Measurements from ENCODE around the gene LTBP3. TPM values are rescaled to one million over a fixed set of nuclear protein-coding genes. Genes with fewer than 3 reads are reported as not detected.
A peak's percentile ranks its signal among the peaks of the same experiment; 100 is the strongest.

LTBP3 gene
- total and polyA plus RNA-seq, 9 of the 15 experiments (the other 6 are each of a cell fraction or from before 2014, with no cell fraction given), result 0.06 to 20.5 (median 4.8) TPM

GRCh38 chr11:65500387-65501185 is 57.6 kb downstream of the LTBP3 start (continued):
- TF ChIP-seq, protein P1, sequence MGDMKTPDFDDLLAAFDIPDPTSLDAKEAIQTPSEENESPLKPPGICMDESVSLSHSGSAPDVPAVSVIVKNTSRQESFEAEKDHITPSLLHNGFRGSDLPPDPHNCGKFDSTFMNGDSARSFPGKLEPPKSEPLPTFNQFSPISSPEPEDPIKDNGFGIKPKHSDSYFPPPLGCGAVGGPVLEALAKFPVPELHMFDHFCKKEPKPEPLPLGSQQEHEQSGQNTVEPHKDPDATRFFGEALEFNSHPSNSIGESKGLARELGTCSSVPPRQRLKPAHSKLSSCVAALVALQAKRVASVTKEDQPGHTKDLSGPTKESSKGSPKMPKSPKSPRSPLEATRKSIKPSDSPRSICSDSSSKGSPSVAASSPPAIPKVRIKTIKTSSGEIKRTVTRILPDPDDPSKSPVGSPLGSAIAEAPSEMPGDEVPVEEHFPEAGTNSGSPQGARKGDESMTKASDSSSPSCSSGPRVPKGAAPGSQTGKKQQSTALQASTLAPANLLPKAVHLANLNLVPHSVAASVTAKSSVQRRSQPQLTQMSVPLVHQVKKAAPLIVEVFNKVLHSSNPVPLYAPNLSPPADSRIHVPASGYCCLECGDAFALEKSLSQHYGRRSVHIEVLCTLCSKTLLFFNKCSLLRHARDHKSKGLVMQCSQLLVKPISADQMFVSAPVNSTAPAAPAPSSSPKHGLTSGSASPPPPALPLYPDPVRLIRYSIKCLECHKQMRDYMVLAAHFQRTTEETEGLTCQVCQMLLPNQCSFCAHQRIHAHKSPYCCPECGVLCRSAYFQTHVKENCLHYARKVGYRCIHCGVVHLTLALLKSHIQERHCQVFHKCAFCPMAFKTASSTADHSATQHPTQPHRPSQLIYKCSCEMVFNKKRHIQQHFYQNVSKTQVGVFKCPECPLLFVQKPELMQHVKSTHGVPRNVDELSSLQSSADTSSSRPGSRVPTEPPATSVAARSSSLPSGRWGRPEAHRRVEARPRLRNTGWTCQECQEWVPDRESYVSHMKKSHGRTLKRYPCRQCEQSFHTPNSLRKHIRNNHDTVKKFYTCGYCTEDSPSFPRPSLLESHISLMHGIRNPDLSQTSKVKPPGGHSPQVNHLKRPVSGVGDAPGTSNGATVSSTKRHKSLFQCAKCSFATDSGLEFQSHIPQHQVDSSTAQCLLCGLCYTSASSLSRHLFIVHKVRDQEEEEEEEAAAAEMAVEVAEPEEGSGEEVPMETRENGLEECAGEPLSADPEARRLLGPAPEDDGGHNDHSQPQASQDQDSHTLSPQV (IDR thresholded peaks at IDR 0.05), result no peak
- TF ChIP-seq DIDO1 (tag; IDR thresholded peaks at IDR 0.05; ENCODE audit: low read depth) (no peak), ZNF518B (CRISPR knock-in tag; IDR thresholded peaks at IDR 0.05) (no peak), ARID2 (IDR thresholded peaks at IDR 0.05) (peak; percentile 58), ZNF644 (tag; IDR thresholded peaks at IDR 0.05; ENCODE audit: low read depth) (0 out of 2 replicates have a peak, but pooled peaks have one; percentile 29), ZNF311 (CRISPR knock-in tag; IDR thresholded peaks at IDR 0.05) (no peak), JUNB (CRISPR knock-in tag; conservative IDR thresholded peaks at IDR 0.05) (no peak), KHSRP (IDR thresholded peaks at IDR 0.05) (peak; percentile 79), SRF (CRISPR knock-in tag; IDR thresholded peaks at IDR 0.05) (peak in 1 of 2 experiments; percentile 69; a peak in 1 of 4 replicates), ZNF668 (CRISPR knock-in tag; IDR thresholded peaks at IDR 0.05) (no peak), ESRRB (CRISPR knock-in tag; IDR thresholded peaks at IDR 0.05; ENCODE audit: borderline replicate concordance) (no peak), ZNF780A (CRISPR knock-in tag; IDR thresholded peaks at IDR 0.05) (peak; percentile 5; the same call in 1 of the 2 replicates), LARP7 (IDR thresholded peaks at IDR 0.05) (peak; percentile 100), NR1H2 (CRISPR knock-in tag; IDR thresholded peaks at IDR 0.05) (no peak), RBM25 (IDR thresholded peaks at IDR 0.05; ENCODE audit: low read depth, low read length, severe bottlenecking) (no peak), ZNF551 (CRISPR knock-in tag; IDR thresholded peaks at IDR 0.05) (peak; percentile 12), POLR2H (tag; IDR thresholded peaks at IDR 0.05; ENCODE audit: low read depth) (no peak), ZNF174 (CRISPR knock-in tag; IDR thresholded peaks at IDR 0.05) (no peak), NFE2L1 (tag; IDR thresholded peaks at IDR 0.05; ENCODE audit: borderline replicate concordance, low read depth) (no peak), CCNT2 (IDR thresholded peaks at IDR 0.05; ENCODE audit: borderline replicate concordance, extremely low read depth, insufficient read length, low read depth, low read length) (peak; percentile 26), ZC3H4 (CRISPR knock-in tag; IDR thresholded peaks at IDR 0.05; ENCODE audit: borderline replicate concordance) (peak; percentile 95), CHD2 (IDR thresholded peaks at IDR 0.05; ENCODE audit: low read depth, low read length) (peak; percentile 42; the same call in 1 of the 2 replicates)
